Right kidney (tissue), 9 donors: Measurements from ENCODE around the gene SCPEP1.
"Not testable (repeated sequence)": the region's sequence is repeated elsewhere in the genome, so short reads cannot be mapped to it uniquely, and the experiment has no call there.

ENCODE experiments used
- DNase-seq: peaks from one replicate; pipeline ENCODE4 v3.0.0-alpha.2; 2016
- long read RNA-seq, 8 donors: transcript quantifications; one replicate each; lab custom pipeline, GENCODE V29; 2026

The SCPEP1 gene, protein sequence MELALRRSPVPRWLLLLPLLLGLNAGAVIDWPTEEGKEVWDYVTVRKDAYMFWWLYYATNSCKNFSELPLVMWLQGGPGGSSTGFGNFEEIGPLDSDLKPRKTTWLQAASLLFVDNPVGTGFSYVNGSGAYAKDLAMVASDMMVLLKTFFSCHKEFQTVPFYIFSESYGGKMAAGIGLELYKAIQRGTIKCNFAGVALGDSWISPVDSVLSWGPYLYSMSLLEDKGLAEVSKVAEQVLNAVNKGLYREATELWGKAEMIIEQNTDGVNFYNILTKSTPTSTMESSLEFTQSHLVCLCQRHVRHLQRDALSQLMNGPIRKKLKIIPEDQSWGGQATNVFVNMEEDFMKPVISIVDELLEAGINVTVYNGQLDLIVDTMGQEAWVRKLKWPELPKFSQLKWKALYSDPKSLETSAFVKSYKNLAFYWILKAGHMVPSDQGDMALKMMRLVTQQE
- long read RNA-seq, donor 1, transcript SCPEP1-201 (13 exons, 1,942 nt) = major isoform, 22 of 29 reads
- long read RNA-seq, donor 1, partial matches to known transcripts = 5 of 29 reads
- long read RNA-seq, donor 1, other reads (novel, unspliced or antisense) = 0 of 29 reads
- long read RNA-seq, donor 2, transcript SCPEP1-201 (13 exons, 1,942 nt) = major isoform, 15 of 15 reads
- long read RNA-seq, donor 2, partial matches to known transcripts = 0 of 15 reads
- long read RNA-seq, donor 2, other reads (novel, unspliced or antisense) = 0 of 15 reads
- long read RNA-seq, donor 3, transcript SCPEP1-201 (13 exons, 1,942 nt) = major isoform, 15 of 18 reads
- long read RNA-seq, donor 3, partial matches to known transcripts = 0 of 18 reads
- long read RNA-seq, donor 3, other reads (novel, unspliced or antisense) = 0 of 18 reads
- long read RNA-seq, donor 4, transcript SCPEP1-201 (13 exons, 1,942 nt) = major isoform, 24 of 49 reads
- long read RNA-seq, donor 4, partial matches to known transcripts = 22 of 49 reads
- long read RNA-seq, donor 4, other reads (novel, unspliced or antisense) = 0 of 49 reads
- long read RNA-seq, donor 5, transcript SCPEP1-201 (13 exons, 1,942 nt) = major isoform, 20 of 35 reads
- long read RNA-seq, donor 5, partial matches to known transcripts = 14 of 35 reads
- long read RNA-seq, donor 5, other reads (novel, unspliced or antisense) = 0 of 35 reads
- long read RNA-seq, donor 6, transcript SCPEP1-201 (13 exons, 1,942 nt) = major isoform, 24 of 69 reads
- long read RNA-seq, donor 6, partial matches to known transcripts = 42 of 69 reads
- long read RNA-seq, donor 6, other reads (novel, unspliced or antisense) = 0 of 69 reads
- long read RNA-seq, donor 7 = 0 reads
- long read RNA-seq, donor 8, transcript SCPEP1-201 (13 exons, 1,942 nt) = major isoform, 24 of 44 reads
- long read RNA-seq, donor 8, partial matches to known transcripts = 18 of 44 reads
- long read RNA-seq, donor 8, other reads (novel, unspliced or antisense) = 0 of 44 reads

DNA sequence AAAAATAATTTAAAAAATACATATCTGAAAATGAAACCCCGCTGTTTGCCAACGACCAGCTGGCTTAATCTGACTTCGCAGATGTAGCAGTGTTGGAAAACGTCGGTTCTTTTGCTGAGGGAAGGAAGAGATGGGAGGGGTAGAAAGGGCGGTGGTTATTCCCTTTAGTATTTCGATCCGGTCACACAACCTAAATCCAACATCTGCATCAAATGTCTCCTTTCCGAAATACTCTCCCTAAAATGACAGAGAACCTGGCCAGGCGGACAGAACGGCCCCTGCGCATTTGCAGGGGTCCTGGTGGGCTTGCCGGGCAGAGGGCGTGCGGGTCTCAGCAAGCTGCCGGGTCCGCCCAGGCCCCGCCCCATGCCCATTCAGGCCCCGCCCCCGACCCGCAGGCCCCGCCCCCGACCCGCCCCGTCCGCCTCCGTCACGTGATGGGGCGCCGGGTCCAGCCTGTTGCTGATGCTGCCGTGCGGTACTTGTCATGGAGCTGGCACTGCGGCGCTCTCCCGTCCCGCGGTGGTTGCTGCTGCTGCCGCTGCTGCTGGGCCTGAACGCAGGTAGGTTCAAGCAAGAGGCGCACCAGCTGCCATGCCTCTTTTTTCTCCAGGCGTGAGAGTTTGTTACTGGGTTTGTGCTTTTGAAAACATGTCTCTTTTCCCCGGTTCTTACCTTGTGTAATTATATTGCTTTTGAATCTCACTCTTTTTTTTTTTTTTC lies at the start of gene SCPEP1:
Gene SCPEP1, plus strand, starts transcription at position 459 of the 723 bp plus-strand sequence. Its CDS starts 29 bp downstream, at position 488.
- DNase-seq = peak; percentile 85

DNA sequence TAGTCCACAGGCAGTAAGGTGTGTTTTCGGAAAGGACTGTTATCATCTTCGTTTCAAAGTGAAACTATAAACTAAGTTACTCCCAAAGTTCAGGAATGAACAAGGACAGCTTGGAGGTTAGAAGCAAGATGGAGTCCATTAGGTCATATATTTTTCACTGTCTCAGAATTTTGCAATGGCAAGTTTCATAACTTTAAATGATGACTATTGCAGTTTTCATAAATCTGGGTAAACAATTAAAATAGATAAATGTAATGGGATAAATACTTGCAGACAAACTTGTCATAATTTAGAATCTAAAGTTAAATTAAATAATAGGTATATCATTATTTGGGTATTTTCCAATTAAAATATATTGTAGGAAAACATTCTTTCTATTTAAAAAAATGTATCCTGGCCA lies 49.3 kb upstream of the SCPEP1 start:
- DNase-seq = no peak

DNA sequence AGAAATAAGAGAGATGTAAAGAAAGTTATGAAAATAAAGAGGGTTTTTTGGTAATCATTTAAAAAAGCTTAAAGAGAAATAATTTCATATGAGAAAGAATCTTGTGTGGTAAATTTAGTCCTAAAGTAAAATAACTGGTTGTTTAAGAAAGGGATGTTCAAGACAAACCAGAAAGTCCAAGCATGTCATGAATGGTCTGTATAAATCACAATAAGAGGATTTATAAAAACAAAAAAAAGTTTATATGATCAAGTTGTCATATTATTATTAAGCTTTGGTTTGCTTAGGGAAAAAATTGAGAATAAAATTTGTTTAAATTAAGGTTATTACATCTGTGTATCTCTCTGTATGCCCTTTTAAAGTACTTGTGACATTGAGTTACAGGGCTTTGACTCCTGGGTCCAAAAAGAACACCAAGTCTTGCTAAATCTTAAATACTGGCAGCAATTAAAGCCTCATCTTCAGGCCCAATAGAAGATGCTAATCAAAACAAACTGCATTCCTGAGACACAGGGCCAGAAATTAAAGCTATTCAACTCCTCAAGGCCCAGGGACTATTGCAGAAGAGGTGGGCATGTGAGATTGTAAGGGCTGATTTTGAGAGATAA lies 48.5 kb upstream of the SCPEP1 start:
- DNase-seq = no peak

DNA sequence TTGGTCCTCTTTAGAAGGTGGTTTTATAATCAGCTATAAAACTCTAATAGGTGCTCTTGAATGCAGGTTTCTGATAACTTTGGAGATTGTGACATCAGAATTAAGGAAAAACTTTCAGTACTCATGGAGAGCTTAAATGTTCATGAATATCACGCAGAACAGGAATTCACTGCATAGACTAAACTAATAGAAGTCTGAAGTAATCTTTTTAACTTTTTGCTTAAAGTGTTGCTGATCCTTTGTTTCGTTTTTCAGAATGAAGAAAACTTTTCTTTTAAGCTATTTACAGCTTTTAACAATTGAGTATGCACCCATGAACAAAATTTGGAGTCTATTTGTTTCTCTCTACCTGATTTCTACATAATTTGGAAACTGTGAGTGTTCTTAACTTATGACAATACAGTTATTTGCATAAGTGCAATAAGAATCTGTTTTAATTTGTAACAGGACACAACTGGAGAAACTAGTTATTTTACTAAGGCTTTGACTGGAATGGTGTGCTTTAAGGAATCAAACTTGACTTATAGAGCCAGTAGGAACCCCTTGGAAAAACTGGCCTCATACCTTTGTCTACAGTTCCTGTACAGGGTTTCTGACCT lies 47.1 kb upstream of the SCPEP1 start:
- DNase-seq = no peak

DNA sequence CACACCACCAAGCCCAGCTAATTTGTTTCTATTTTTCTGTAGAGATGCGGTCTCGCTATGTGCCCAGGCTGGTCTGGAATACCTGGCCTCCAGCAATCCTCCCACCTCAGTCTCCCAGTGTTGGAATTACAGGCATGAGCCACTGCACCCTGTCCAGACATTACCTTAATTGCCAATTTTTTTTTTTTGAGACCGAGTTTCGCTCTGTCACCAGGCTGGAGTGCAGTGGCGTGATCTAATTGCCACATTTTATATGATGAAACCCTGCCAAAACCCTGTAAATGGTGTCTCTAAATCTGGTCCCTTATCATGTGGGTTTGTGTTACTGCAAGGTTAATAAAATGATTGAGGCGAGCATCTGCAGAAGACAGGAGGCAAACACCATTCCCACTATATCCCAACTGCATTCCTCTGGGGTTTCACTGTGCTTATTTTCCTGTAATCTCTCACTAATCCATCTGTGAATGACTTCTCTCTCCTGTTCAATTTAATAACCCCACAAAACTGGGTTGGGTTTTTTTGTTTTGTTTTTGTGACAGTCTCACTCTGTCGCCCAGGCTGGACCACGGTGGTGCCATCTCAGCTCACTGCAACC lies 44.7 kb upstream of the SCPEP1 start:
- DNase-seq = no peak

DNA sequence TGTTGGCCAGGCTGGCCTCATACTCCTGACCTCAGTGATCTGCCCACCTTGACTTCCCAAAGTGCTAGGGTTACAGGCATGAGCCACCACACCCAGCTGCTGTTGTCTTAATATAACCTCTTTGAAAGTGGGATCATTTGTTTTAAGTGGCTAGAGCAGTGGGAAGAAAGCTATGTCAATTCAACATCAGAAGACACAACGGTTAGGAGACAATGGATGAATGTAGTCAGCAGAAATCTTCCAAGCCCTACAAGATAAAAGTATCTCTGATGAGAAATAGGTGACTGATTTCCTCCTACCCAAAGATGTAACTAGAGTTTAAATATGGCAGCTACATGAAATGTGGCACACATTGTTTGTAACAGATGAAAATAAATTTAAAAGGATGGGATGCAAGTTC lies 44.1 kb upstream of the SCPEP1 start:
- DNase-seq = no peak

DNA sequence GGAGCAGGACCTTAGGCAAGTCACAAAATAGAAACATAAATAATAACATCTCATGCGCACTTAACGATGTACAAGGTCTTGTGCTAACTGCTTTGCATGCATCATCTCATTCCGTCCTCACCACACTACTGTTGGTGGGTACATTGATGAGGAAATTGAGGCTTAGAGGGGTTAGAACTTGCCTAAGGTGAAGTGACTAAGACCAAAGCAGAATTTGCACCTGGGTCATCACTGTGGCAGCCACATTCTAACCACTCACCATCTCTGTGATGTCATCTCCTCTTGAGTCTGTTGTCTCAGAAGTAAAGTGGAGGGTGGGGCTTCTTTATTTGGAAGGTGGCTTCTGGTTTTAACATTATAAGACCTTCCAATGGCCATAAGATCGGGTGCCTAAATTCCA lies 43.7 kb upstream of the SCPEP1 start:
- no peak for DNase-seq

DNA sequence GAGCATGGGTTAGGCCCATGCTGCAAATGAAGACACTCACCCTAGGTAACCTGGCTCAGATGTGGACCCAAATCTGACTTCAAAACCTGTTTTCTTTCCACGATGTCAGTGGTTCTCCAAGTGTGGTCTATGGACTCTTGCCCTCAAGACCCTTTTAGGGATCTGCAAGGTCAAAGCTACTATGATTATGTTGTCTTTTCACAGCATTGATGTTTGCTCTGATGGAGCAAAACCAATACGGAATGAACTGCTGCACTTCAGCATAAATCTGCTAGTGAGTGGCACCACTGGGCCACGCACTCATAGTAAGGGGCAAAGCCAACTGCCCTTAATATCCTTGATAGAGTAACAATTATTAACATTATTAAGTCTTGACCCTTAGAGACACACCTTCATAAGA lies 42.5 kb upstream of the SCPEP1 start:
- DNase-seq = no peak

DNA sequence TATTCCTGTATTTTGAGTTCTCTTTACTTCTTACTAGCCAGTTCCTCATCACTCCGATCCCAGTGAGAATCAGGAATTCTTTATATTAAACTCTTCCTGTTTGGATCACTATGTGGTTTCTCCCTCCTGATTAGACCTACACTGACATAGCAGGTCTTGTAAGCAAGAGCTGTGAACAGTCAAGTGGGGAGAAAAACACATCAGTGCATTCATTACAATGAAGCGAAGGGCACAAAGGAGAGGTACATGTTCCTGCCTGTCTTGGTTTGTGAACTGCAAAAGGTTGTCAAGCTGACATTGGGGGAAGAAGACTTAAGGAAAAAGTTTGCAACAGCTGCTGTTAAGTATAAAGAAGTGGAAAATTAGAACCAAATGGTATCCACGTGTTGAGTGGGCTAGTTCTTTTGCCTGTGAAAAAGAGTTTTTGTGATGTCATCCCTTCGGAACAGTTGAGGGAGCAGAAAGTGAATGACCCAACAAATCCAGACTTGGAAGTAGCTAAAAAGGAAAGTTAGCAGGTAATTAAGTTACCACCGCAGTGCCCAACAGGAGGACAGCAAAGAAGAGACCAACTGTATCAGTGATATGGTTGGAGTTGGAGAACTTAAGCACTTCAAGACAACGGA lies 41.1 kb upstream of the SCPEP1 start:
- DNase-seq = no peak

DNA sequence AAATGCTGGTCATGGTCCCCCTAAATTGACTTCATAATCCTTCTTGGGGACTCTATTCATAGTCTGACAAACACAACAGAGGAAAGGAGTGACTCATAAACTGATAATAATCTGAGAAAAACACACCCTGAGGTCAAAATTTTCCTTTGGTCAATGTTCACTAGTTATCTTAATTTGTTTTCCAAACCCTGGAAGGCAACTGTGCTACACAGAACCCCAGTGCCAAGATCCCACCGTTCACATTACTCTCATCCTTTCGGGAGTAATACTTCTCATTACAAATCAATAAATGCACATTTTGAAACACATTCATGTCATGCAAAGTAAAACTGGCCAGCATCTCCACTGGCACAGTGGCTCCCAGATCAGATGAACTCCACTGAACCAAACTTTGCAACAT lies 40.2 kb upstream of the SCPEP1 start:
- no peak for DNase-seq

DNA sequence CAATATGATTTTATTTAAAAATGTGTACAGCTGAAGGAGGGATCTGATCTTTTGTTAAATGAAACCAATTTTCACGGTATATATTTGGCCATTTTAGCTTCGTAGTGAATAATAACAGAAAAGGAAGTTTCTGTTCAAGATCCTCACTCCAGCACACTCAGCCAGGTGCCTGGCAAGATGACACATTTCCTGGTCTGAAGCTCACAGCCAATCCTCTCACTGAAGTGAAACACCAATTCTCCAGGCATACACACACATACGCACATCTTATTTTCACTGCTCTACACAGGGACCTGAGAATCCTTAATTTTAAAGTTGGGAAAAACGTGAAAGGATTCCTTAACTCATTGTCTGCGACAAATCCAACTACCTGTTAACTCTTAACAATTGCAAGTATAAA lies 39.7 kb upstream of the SCPEP1 start:
- not testable (repeated sequence) for DNase-seq

DNA sequence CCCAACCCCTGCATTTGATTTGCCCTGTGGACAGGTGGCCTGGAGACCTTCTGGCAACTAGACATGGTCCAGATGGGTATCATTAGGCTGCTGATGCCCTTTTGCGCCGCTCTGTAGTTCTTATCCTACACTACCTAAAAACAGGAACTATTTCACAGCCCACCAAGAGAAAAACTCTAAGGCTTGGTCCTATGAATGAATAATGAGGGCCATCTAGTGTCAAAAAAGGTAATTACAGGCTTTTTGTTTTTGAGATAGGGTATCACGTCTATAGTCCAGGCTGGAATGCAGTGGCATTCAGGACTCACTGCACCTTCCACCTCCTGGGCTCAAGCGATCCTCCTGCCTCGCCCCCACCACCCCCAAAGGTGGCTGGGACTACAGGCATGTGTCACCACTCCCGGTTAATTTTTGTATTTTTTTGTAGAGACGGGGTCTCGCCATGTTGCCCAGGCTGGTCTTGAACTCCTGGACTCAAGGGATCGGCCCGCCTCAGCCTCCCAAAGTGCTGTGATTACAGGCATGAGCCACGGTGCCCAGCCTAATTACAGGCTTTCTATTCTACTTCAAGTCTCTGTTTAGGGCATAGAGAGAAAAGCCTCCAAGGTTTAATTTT lies 38.0 kb upstream of the SCPEP1 start:
- peak; percentile 27 for DNase-seq

DNA sequence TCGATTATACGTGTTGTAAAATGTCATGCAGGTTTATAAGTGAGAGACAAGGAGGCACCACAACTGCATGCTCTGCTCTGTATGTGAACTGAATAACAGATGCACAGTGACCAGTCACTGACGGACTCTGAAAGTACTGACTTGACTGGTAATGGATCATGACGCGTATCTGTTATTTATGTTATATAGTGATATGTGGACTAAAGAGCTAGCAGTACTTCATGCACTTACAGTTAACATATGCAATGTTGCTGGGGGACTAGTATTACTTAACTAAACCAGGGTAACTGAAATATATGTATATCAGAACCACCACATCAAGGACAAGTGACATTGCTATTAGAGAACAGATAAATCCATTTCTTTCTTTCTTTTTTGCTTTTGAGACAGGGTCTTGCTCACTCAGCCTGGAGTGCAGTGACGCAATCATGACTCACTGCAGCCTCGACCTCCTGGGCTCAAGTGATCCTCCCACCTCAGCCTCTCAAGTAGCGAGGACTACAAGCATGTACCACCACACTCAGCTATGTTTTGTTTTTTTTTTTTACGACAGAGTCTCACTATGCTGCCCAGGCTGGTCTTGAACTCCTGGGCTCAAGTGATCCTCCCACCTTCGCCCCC lies 34.3 kb upstream of the SCPEP1 start:
- no peak for DNase-seq

DNA sequence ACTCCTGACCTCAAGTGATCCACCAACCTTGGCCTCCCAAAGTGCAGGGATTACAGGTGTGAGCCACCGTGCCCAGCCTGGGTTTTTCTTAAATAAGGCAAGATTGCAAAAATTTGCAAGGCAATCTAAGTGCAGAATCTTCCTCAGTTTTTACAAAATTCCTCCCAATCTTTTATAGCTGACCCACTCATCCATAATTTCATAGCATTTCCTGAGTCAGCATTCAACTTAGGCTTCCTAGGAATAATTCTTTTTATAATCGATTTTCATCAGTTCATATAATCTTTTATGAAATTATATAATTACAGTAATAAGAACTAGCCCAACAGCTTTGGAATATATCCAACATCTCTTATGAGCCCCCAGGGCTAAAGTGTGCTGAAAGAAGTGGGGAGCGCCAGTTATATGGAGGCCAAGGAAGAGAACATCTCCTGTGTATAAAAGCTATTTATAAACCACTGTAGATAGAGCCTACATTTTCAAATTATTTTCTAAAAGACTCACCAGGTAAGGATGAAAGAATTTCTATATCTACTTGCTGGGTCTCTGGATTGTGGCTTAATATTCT lies 31.9 kb upstream of the SCPEP1 start:
- no peak for DNase-seq

DNA sequence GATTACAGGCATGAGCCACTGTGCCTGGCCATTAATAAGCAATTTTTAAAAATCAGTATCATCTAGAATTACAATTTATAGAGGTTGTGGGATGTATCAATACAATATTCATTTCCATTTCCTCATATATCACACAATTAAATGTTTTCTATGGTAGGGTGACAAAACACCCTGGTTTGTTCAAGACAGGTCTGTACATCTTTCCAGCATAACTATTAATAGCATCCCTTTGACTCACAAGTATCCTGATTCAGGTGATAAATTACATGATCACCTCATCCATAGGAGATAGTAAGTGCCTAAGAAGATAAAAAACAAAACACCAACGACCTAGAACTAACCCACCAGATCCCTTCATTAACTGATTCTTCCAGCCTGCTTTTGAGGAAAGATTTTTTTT lies 30.2 kb upstream of the SCPEP1 start:
- DNase-seq = no peak

DNA sequence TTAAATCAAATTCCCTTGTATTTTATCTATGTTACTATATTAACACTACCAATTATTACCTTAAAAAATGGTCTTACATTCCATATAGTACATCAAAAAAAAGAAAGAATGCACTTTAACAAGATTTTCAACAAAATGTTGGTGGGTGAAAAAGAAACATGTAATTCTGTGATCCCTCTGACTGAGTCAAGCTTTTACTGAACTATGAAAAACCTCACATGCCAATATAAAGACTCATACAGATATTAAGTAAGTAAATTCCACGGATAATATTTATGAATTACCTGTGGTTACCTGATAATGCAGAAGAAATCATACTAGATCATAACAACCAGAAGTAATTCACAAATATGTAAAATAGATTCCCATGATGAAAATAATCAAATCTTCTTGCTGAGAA lies 29.4 kb upstream of the SCPEP1 start:
- DNase-seq = no peak

DNA sequence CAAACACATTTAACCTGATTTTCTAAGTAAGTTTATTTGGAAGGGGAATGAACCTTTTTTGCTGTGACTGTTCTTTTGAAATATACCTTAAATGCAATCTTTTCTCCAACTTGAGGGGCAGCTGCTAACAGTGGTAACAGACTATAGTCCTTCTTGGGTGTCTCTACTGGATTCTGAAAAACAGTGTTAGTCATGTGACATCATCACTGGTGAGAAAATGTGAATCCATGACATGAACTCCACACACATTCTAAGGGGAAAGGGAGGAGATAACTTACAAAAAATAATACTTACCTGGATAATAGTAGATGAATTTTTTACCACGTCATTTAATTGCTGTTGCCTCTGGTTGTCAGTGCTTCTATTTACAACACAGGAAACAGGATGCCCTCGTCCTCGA lies 28.3 kb upstream of the SCPEP1 start:
- no peak for DNase-seq

DNA sequence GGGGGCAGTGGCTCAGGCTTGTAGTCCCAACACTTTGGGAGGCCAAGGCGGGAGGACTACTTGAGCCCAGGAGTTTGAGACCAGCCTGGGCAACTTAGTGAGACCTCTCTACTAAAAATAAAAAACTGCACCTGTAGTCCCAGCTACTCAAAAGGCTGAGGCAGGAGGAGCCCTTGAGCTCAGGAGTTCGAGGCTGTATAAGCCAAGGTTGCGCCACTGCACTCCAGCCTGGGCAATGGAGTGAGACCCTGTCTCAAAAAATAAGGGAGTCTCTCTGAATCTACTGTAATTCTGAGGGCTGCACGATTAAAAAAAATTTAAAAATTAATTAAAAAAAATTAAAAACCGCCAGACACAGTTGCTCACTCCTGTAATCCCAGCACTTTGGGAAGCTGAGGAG lies 20.9 kb upstream of the SCPEP1 start:
- no peak for DNase-seq
